Gastrocnemius medialis (tissue), 4 donors: Measurements from ENCODE around the gene ELAVL1.

Experiments used
- CTCF ChIP-seq, 5 experiments: fragments of 450-650 bp in 3 of 5; fragments of 200-600 bp in 2 of 5; sonication (generic) in 2 of 5; IDR thresholded peaks in 4 of 5; conservative IDR thresholded peaks in 1 of 5; 1 replicate in 4 of 5; 2 replicates in 1 of 5; pipeline ENCODE4 v1.5.1; 2016 to 2019; ENCODE audit warnings: antibody characterized with exemption in 5 of 5, mild to moderate bottlenecking in 3 of 5, moderate library complexity in 3 of 5
- POLR2A ChIP-seq, 2 donors: fragments of 450-650 bp; IDR thresholded peaks; one replicate each; pipeline ENCODE4 v1.6.1; 2017; ENCODE audit warnings: antibody characterized with exemption in 2 of 2, mild to moderate bottlenecking in 2 of 2, moderate library complexity in 2 of 2

GRCh38 chr19:7996883-7997282 is 8.6 kb downstream of the ELAVL1 start:
- TF ChIP-seq CTCF (IDR thresholded peaks at IDR 0.05 in 4 of 5, conservative IDR thresholded peaks at IDR 0.05 in 1 of 5) (no peak), POLR2A (IDR thresholded peaks at IDR 0.05) (no peak)
